Measurements from ENCODE around the gene KLF16. TPM values are rescaled to one million over a fixed set of nuclear protein-coding genes. Genes with fewer than 3 reads are reported as not detected.

KLF16 gene
- total and polyA plus RNA-seq, 9 of the 15 experiments (the other 6 are each of a cell fraction or from before 2014, with no cell fraction given) = 0.04 to 60.4 (median 6.8) TPM

GRCh38 chr19:1815605-1816529 is 47.5 kb downstream of the KLF16 start:
- no TSS peak for BruUV-seq (replicated peaks)
- H3K79me2 ChIP-seq (ENCODE audit: control insufficient read depth, insufficient read depth, low read length) = peaks cover 5% of the 10 kb centered on the region; the same call in 2 of the 3 replicates
- peaks cover 8 to 53% of the 10 kb centered on the region in 2 experiments; a peak in 3 of 5 replicates for H3K4me1 ChIP-seq (replicated peaks in 1 of 2; ENCODE audit: control insufficient read depth in 2 of 2, insufficient read depth in 2 of 2, low read length in 2 of 2)
- intact Hi-C loops (cut with micrococcal nuclease) (no loop called here), in situ Hi-C loops (cut with MboI) (no loop called here)
- H3K4me3 ChIP-seq = no peak overlapping the region
- POLR2A ChIA-PET = interaction anchor here (0.6 to 0.7 kb wide), 2 partner anchors 11 to 14 kb away, joined by 3 to 4 read pairs; no protein-coding TSS in a partner anchor
- no peaks in the 10 kb centered on the region for H3K9me1 ChIP-seq (ENCODE audit: control insufficient read depth, insufficient read depth, low read length)
- H3K36me3 ChIP-seq (ENCODE audit: control insufficient read depth, insufficient read depth, low read length) = peaks cover 58% of the 10 kb centered on the region; the same call in 2 of the 3 replicates
- no peak overlapping the region for H3K9ac ChIP-seq (ENCODE audit: insufficient read depth in 1 of 2, low read depth in 2 of 2, low read length in 2 of 2)
- FAIRE-seq (no peak), DNase-seq (ENCODE audit: extremely low read depth in 1 of 4, low spot score in 3 of 4) (no peak), ATAC-seq (no peak)
- H2AFZ ChIP-seq (ENCODE audit: low read depth, low read length) = no peak overlapping the region
- H3K27ac ChIP-seq (ENCODE audit: extremely low read depth, low read depth, low read length) = no peak overlapping the region
- WGBS (ENCODE audit: insufficient coverage, low coverage, missing lambda C conversion rate) = 95% methylated on average over 24 of the region's 61 CpGs
- H3K27me3 ChIP-seq (ENCODE audit: control insufficient read depth in 2 of 2, insufficient read depth in 2 of 2, low read length in 2 of 2) = no peaks in the 10 kb centered on the region
- H3K9me3 ChIP-seq (replicated peaks; ENCODE audit: control insufficient read depth, insufficient read depth, low read depth, low read length) = no peaks in the 10 kb centered on the region; the same call in 1 of the 2 replicates
- H4K20me1 ChIP-seq (replicated peaks; ENCODE audit: control insufficient read depth, insufficient read depth, low read length) = no peaks in the 10 kb centered on the region
- H3K4me2 ChIP-seq (ENCODE audit: insufficient read depth, low read length) = no peak overlapping the region
- CTCF ChIA-PET (ENCODE audit: low intra/inter-chr PET ratio) = no interaction called here
- TF ChIP-seq COPS2 (conservative IDR thresholded peaks at IDR 0.05) (no peak), ATF2 (CRISPR knock-in tag; IDR thresholded peaks at IDR 0.05) (no peak), CHD2 (IDR thresholded peaks at IDR 0.05; ENCODE audit: low read depth, low read length) (no peak), TEAD2 (tag; IDR thresholded peaks at IDR 0.05) (no peak), PML (IDR thresholded peaks at IDR 0.05; ENCODE audit: low read length) (no peak), TEAD4 (IDR thresholded peaks at IDR 0.05; ENCODE audit: low read length) (no peak), TEAD4 (CRISPR knock-in tag; IDR thresholded peaks at IDR 0.05; ENCODE audit: borderline replicate concordance) (no peak), POLR2G (IDR thresholded peaks at IDR 0.05; ENCODE audit: low read depth, low read length) (peak; percentile 35; the same call in 1 of the 2 replicates), RBM22 (IDR thresholded peaks at IDR 0.05; ENCODE audit: low read depth, low read length, poor library complexity, severe bottlenecking) (peak; percentile 58), TEAD1 (CRISPR knock-in tag; IDR thresholded peaks at IDR 0.05) (no peak), ID3 (CRISPR knock-in tag; IDR thresholded peaks at IDR 0.05) (no peak), ID3 (tag; IDR thresholded peaks at IDR 0.05) (no peak)
- TF ChIP-seq, protein P1, sequence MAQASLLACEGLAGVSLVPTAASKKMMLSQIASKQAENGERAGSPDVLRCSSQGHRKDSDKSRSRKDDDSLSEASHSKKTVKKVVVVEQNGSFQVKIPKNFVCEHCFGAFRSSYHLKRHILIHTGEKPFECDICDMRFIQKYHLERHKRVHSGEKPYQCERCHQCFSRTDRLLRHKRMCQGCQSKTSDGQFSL (CRISPR knock-in tag; IDR thresholded peaks at IDR 0.05) = no peak
- TF ChIP-seq, protein P1 (tag; IDR thresholded peaks at IDR 0.05) = no peak
- TF ChIP-seq, protein P2, sequence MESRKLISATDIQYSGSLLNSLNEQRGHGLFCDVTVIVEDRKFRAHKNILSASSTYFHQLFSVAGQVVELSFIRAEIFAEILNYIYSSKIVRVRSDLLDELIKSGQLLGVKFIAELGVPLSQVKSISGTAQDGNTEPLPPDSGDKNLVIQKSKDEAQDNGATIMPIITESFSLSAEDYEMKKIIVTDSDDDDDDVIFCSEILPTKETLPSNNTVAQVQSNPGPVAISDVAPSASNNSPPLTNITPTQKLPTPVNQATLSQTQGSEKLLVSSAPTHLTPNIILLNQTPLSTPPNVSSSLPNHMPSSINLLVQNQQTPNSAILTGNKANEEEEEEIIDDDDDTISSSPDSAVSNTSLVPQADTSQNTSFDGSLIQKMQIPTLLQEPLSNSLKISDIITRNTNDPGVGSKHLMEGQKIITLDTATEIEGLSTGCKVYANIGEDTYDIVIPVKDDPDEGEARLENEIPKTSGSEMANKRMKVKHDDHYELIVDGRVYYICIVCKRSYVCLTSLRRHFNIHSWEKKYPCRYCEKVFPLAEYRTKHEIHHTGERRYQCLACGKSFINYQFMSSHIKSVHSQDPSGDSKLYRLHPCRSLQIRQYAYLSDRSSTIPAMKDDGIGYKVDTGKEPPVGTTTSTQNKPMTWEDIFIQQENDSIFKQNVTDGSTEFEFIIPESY (CRISPR knock-in tag; IDR thresholded peaks at IDR 0.05) = 0 out of 2 replicates have a peak, but pooled peaks have one; percentile 55
